K562 (cell line): ENCODE data around the gene LRRC8A. TPM values are rescaled to one million over a fixed set of nuclear protein-coding genes. Genes with fewer than 3 reads are reported as not detected.

ENCODE experiments used
- BRCA1 ChIP-seq, 2 experiments: fragments of 450-650 bp in 1 of 2; sonication (generic) in 1 of 2; formaldehyde crosslinking in 1 of 2; IDR thresholded peaks; 2 replicates each; pipeline versions ENCODE4 v1.5.0 to v1.6.1; 2017 to 2020; ENCODE audit warnings: mild to moderate bottlenecking in 1 of 2, missing genetic modification reagents in 1 of 2
- CHD2 ChIP-seq: IDR thresholded peaks from 2 replicates; pipeline ENCODE4 v1.6.1; 2011; ENCODE audit warnings: low read depth, low read length
- E2F5 ChIP-seq: sonication (generic); formaldehyde crosslinking; IDR thresholded peaks from 2 replicates; pipeline ENCODE4 v1.8.0; 2022; ENCODE audit warnings: mild to moderate bottlenecking, missing genetic modification reagents
- GABPB1 ChIP-seq: sonication (generic); formaldehyde crosslinking; IDR thresholded peaks from 2 replicates; pipeline ENCODE4 v1.8.0; 2022; ENCODE audit warnings: mild to moderate bottlenecking, missing genetic modification reagents
- HDAC1 ChIP-seq, 2 experiments: fragments of 450-650 bp; IDR thresholded peaks; 2 replicates each; pipeline ENCODE4 v1.6.1; 2016 to 2017; ENCODE audit warnings: inconsistent platforms in 1 of 2, mild to moderate bottlenecking in 1 of 2, moderate library complexity in 1 of 2
- HIVEP1 ChIP-seq: fragments of 250-450 bp; sonication (Bioruptor Pico); IDR thresholded peaks from 2 replicates; pipeline ENCODE4 v1.4.0; 2020; ENCODE audit warnings: mild to moderate bottlenecking
- MEF2D ChIP-seq: conservative IDR thresholded peaks from 2 replicates; pipeline ENCODE4 v1.6.1; 2016; ENCODE audit warnings: low read depth, missing genetic modification characterization, missing compliant biosample characterization
- NFE2L1 ChIP-seq: fragments of 450-650 bp; IDR thresholded peaks from 2 replicates; pipeline ENCODE4 v1.6.1; 2016; ENCODE audit warnings: missing genetic modification characterization, low read depth, mild to moderate bottlenecking, missing compliant biosample characterization, moderate library complexity, borderline replicate concordance
- NFIC ChIP-seq: fragments of 450-650 bp; IDR thresholded peaks from 2 replicates; pipeline ENCODE4 v1.6.1; 2017; ENCODE audit warnings: mild to moderate bottlenecking, inconsistent platforms
- POLR2G ChIP-seq: fragments of 200-400 bp; formaldehyde crosslinking; IDR thresholded peaks from 2 replicates; pipeline ENCODE4 v1.6.1; 2017; ENCODE audit warnings: low read depth, mild to moderate bottlenecking, antibody characterized with exemption, low read length, moderate library complexity
- SOX6 ChIP-seq: fragments of 450-650 bp; IDR thresholded peaks from 2 replicates; pipeline ENCODE4 v1.6.1; 2014; ENCODE audit warnings: mild to moderate bottlenecking
- UBTF ChIP-seq, 2 experiments: IDR thresholded peaks; 2 replicates each; pipeline ENCODE4 v1.6.1; 2012; ENCODE audit warnings: improper control_type of control experiment in 2 of 2, low read depth in 2 of 2, low read length in 2 of 2, borderline replicate concordance in 1 of 2
- ZBTB9 ChIP-seq: fragments of 450-650 bp; formaldehyde crosslinking; IDR thresholded peaks from 2 replicates; pipeline ENCODE4 v1.4.0; 2020; ENCODE audit warnings: mild to moderate bottlenecking, moderate library complexity
- ZFP36 ChIP-seq: fragments of 150-350 bp; IDR thresholded peaks from 2 replicates; pipeline ENCODE4 v1.6.1; 2018; ENCODE audit warnings: low read length, low read depth; ENCODE audit not compliant: partially characterized antibody
- ZNF12 ChIP-seq: sonication (generic); formaldehyde crosslinking; IDR thresholded peaks from 2 replicates; pipeline ENCODE4 v1.4.0; 2020; ENCODE audit warnings: mild to moderate bottlenecking, missing genetic modification reagents
- ZNF212 ChIP-seq: fragments of 450-650 bp; formaldehyde crosslinking; IDR thresholded peaks from 2 replicates; pipeline ENCODE4 v1.4.0; 2020; ENCODE audit warnings: mild to moderate bottlenecking
- ZNF24 ChIP-seq: fragments of 450-650 bp; IDR thresholded peaks from 2 replicates; pipeline ENCODE4 v1.6.1; 2016
- ZNF707 ChIP-seq: fragments of 250-450 bp; sonication (Bioruptor Pico); conservative IDR thresholded peaks from 2 replicates; pipeline ENCODE4 v1.8.0; 2022; ENCODE audit warnings: inconsistent platforms, mild to moderate bottlenecking, moderate library complexity
- polyA plus RNA-seq, 8 experiments: library from polyadenylated mRNA; depleted of rRNA in 4 of 8; stranded (reverse) in 5 of 8; unstranded in 3 of 8; fragments of >200 nt; fragmentation: Nextera tagmentation in 2 of 8; fragmentation: Illumina TruSeq in 1 of 8; extraction: Ambion mirVana in 2 of 8; extraction: Trizol in 1 of 8; gene quantifications; 2 replicates each; pipeline versions ENCODE4 v1.2.1 to v1.2.3, GENCODE V29; 2011 to 2014; ENCODE audit warnings: inconsistent platforms in 1 of 8, missing spikeins in 1 of 8
- total RNA-seq, 7 experiments: library from RNA; depleted of rRNA in 6 of 7; stranded (reverse); fragments of >200 nt in 6 of 7; fragmentation: Illumina TruSeq in 2 of 7; extraction: Trizol in 2 of 7; gene quantifications; 2 replicates each; pipeline versions ENCODE4 v1.2.1 to v1.2.3, GENCODE V29; 2011 to 2021; ENCODE audit warnings: low replicate concordance in 1 of 7
- TF ChIP-seq, protein P1 (sequence below): fragments of 450-650 bp; IDR thresholded peaks from 2 replicates; pipeline ENCODE4 v1.6.1; 2016; ENCODE audit warnings: antibody characterized with exemption
- TF ChIP-seq, protein P2 (sequence below): fragments of 450-650 bp; IDR thresholded peaks from 2 replicates; pipeline ENCODE4 v1.6.1; 2016
- TF ChIP-seq, protein P3 (sequence below): fragments of 250-450 bp; sonication (Bioruptor Pico); IDR thresholded peaks from 2 replicates; pipeline ENCODE4 v1.6.1; 2021; ENCODE audit warnings: mild to moderate bottlenecking

LRRC8A gene
- total and polyA plus RNA-seq, 9 of the 15 experiments (the other 6 are each of a cell fraction or from before 2014, with no cell fraction given), result 2.9 to 24.7 (median 8.9) TPM

DNA sequence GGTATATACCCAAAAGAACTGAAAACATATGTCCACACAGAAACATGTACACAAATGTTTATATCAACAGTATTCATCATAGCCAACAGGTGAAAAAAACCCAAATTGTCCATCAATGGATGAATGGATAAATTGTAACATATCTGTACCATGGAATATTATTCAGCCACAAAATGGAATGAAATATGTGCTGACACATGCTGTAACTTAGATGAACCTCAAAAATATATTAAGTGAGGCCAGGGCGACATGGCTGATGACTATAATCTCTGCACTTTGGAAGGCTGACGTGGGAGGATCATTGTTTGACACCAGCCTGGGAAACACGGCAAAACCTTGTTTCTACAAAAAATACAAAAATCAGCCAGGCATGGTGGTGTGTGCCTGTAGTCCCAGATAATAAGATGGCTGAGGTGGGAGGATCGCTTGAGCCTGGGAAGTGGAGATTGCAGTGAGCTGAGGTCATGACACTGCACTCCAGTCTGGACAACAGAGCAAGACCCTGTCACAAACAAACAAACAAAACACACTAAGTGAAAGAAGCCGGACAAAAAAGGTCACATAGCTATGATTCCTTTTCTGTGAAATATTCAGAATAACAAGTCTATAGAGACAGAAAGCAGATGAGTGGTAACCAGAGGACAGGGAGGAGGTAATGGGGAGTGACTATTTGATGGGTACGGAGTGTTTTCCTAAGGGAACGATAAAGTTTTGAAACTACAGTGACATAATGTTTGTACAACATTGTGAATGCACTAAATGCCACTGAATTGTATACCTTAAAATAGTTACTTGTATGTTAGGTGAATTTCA lies 11.6 kb upstream of the LRRC8A start (continued):
- TF ChIP-seq, protein P1, sequence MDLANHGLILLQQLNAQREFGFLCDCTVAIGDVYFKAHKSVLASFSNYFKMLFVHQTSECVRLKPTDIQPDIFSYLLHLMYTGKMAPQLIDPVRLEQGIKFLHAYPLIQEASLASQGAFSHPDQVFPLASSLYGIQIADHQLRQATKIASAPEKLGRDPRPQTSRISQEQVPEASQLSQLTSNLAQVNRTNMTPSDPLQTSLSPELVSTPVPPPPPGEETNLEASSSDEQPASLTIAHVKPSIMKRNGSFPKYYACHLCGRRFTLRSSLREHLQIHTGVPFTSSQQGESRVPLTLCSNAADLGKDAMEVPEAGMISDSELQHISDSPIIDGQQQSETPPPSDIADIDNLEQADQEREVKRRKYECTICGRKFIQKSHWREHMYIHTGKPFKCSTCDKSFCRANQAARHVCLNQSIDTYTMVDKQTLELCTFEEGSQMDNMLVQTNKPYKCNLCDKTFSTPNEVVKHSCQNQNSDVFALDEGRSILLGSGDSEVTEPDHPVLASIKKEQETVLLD, result no peak
- TF ChIP-seq NFE2L1, result no peak
- TF ChIP-seq ZFP36, result no peak
- TF ChIP-seq BRCA1 (IDR thresholded peaks at IDR 0.05), result no peak
- no peak for TF ChIP-seq BRCA1 (CRISPR knock-in tag; IDR thresholded peaks at IDR 0.05)
- no peak for TF ChIP-seq ZNF12 (CRISPR knock-in tag)
- TF ChIP-seq HIVEP1 (CRISPR knock-in tag), result no peak
- TF ChIP-seq NFIC, result peak; percentile 61
- TF ChIP-seq CHD2, result no peak
- no peak for TF ChIP-seq E2F5 (CRISPR knock-in tag)
- TF ChIP-seq ZNF212 (CRISPR knock-in tag), result no peak
- no peak for TF ChIP-seq ZNF24
- no peak for TF ChIP-seq UBTF (IDR thresholded peaks at IDR 0.05; ENCODE audit: borderline replicate concordance in 1 of 2, low read depth in 2 of 2, low read length in 2 of 2)
- TF ChIP-seq HDAC1 (IDR thresholded peaks at IDR 0.05), result peak; percentile 12 to 60; a peak in 3 of 4 replicates
- TF ChIP-seq ZNF707 (CRISPR knock-in tag), result no peak
- TF ChIP-seq GABPB1 (CRISPR knock-in tag), result no peak
- TF ChIP-seq SOX6, result peak; percentile 61
- TF ChIP-seq ZBTB9 (CRISPR knock-in tag), result no peak
- TF ChIP-seq MEF2D (tag), result no peak
- TF ChIP-seq, protein P2, sequence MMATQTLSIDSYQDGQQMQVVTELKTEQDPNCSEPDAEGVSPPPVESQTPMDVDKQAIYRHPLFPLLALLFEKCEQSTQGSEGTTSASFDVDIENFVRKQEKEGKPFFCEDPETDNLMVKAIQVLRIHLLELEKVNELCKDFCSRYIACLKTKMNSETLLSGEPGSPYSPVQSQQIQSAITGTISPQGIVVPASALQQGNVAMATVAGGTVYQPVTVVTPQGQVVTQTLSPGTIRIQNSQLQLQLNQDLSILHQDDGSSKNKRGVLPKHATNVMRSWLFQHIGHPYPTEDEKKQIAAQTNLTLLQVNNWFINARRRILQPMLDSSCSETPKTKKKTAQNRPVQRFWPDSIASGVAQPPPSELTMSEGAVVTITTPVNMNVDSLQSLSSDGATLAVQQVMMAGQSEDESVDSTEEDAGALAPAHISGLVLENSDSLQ, result 0 out of 2 replicates have a peak, but pooled peaks have one; percentile 16
- TF ChIP-seq POLR2G, result no peak
- TF ChIP-seq, protein P3, sequence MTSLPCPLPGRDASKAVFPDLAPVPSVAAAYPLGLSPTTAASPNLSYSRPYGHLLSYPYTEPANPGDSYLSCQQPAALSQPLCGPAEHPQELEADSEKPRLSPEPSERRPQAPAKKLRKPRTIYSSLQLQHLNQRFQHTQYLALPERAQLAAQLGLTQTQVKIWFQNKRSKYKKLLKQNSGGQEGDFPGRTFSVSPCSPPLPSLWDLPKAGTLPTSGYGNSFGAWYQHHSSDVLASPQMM, result no peak
